Kidney epithelial cell (primary cell): ENCODE measurements around the gene ALG9. TPM values are rescaled to one million over a fixed set of nuclear protein-coding genes. Genes with fewer than 3 reads are reported as not detected.
"Not testable (repeated sequence)": the region's sequence is repeated elsewhere in the genome, so short reads cannot be mapped to it uniquely, and the experiment has no call there.

Experiments used
- DNase-seq: peaks from one replicate; pipeline ENCODE4 v3.0.0-alpha.2; 2010; ENCODE audit warnings: low read depth
- H3K27me3 ChIP-seq: 2 replicates; pipeline ENCODE4 v1.6.0; 2011; ENCODE audit warnings: low read length; ENCODE audit not compliant: control insufficient read depth, insufficient read depth
- H3K36me3 ChIP-seq: 2 replicates; pipeline ENCODE4 v1.5.1; 2011; ENCODE audit warnings: low read length; ENCODE audit not compliant: control insufficient read depth, insufficient read depth
- H3K4me3 ChIP-seq: 2 replicates; pipeline ENCODE4 v1.5.1; 2011; ENCODE audit warnings: low read depth, mild to moderate bottlenecking, control low read depth, low read length
- CTCF ChIP-seq: IDR thresholded peaks from 2 replicates; pipeline ENCODE4 v1.5.1; 2011; ENCODE audit warnings: mild to moderate bottlenecking, moderate library complexity, low read length, control low read depth, inconsistent platforms; ENCODE audit not compliant: insufficient read depth, poor library complexity, severe bottlenecking
- total RNA-seq: library from RNA; depleted of rRNA; stranded (reverse); fragments of >200 nt; gene quantifications from 2 replicates; pipeline ENCODE4 v1.2.3, GENCODE V29; 2015

The ALG9 gene
- total RNA-seq, 1 donor from 2014 or later: 33.8 TPM

- H3K4me3 ChIP-seq: no peak overlapping the region
- no peak for DNase-seq
- no peak for TF ChIP-seq CTCF
- H3K36me3 ChIP-seq: no peaks in the 10 kb centered on the region
- H3K27me3 ChIP-seq: no peaks in the 10 kb centered on the region
Observed at GRCh38 chr11:111788051-111788450, 83.3 kb downstream of the ALG9 start.

DNA sequence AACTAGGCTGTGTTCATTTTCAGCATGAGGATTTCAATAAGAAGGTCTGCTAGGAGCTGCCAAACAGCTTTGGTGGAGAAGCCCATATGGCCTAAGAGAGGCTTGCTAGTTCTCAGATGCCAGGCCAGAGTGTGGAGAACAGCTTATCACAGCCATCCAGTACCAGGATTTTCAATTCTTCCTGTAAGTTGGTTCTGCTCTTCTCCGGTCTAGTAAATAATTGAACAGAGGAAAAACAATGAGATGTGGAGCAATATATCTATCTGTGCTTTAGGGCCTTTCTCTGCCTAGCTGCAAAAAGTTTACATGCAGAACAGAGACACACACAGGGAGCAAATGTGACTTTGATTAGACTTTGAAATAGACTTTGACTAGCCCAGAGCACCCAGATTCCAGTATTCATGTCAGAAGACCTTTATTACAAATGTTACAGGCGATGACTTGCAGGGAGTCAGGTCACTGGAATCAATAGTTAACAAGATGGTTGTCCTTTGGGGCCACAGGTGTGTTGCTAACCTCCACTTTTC lies 85.4 kb downstream of the ALG9 start:
- no peak for DNase-seq

GRCh38 chr11:111785076-111785475 lies 86.3 kb downstream of the ALG9 start:
- H3K27me3 ChIP-seq: no peaks in the 10 kb centered on the region
- DNase-seq: no peak
- no peak for TF ChIP-seq CTCF
- no peaks in the 10 kb centered on the region for H3K36me3 ChIP-seq
- H3K4me3 ChIP-seq: no peak overlapping the region

More for the DNA sequence above, 85.4 kb downstream of the ALG9 start:
- Histone ChIP-seq H3K4me3 (no peak overlapping the region), H3K27me3 (no peaks in the 10 kb centered on the region), H3K36me3 (no peaks in the 10 kb centered on the region)
- no peak for TF ChIP-seq CTCF

- H3K4me3 ChIP-seq, H3K27me3 ChIP-seq, DNase-seq, H3K36me3 ChIP-seq: not testable (repeated sequence)
Observed at GRCh38 chr11:111784311-111784710, 87.1 kb downstream of the ALG9 start.

GRCh38 chr11:111782109-111782741 lies 89.2 kb downstream of the ALG9 start:
- no peak for DNase-seq
- H3K27me3 ChIP-seq: no peaks in the 10 kb centered on the region
- no peaks in the 10 kb centered on the region for H3K36me3 ChIP-seq
- H3K4me3 ChIP-seq: no peak overlapping the region
- no peak for TF ChIP-seq CTCF

GRCh38 chr11:111779118-111779517 lies 92.3 kb downstream of the ALG9 start:
- no peak for DNase-seq
- Histone ChIP-seq H3K4me3 (no peak overlapping the region), H3K27me3 (no peaks in the 10 kb centered on the region), H3K36me3 (no peaks in the 10 kb centered on the region)
- TF ChIP-seq CTCF: no peak
